ACHN (cell line): ENCODE data around the gene ATP7A.
"Not testable (repeated sequence)": the region's sequence is repeated elsewhere in the genome, so short reads cannot be mapped to it uniquely, and the experiment has no call there.

ENCODE experiments used
- DNase-seq: peaks from one replicate; pipeline ENCODE4 v3.0.0-alpha.2; 2015
- in situ Hi-C: cut with HindIII; loops from 2 replicates; pipeline ENCODE4 v1.10.0; 2017; ENCODE audit warnings: low sequenced_read_pairs, low pct_ligation_motif_present, low pct_unique_long_range_greater_than_20kb

The ATP7A gene

GRCh38 chrX:77937291-77937690, 26.8 kb downstream of the ATP7A start:
- DNase-seq, result no peak
- in situ Hi-C loops, result no loop called here

- DNase-seq, result no peak
Observed at GRCh38 chrX:77938083-77938680, 27.7 kb downstream of the ATP7A start.

GRCh38 chrX:77945031-77945430, 34.5 kb downstream of the ATP7A start:
- DNase-seq, in situ Hi-C loops: not testable (repeated sequence)

More at GRCh38 chrX:77938083-77938680, 27.7 kb downstream of the ATP7A start:
- in situ Hi-C loops, result no loop called here

GRCh38 chrX:77945910-77946545, 35.5 kb downstream of the ATP7A start:
- in situ Hi-C loops, result no loop called here
- no peak for DNase-seq

GRCh38 chrX:77946571-77946970, 36.1 kb downstream of the ATP7A start:
- no peak for DNase-seq
- in situ Hi-C loops, result no loop called here

GRCh38 chrX:77949840-77950239, 39.3 kb downstream of the ATP7A start:
- no peak for DNase-seq
- in situ Hi-C loops, result no loop called here

GRCh38 chrX:77952173-77952572, 41.7 kb downstream of the ATP7A start:
- in situ Hi-C loops, result no loop called here
- no peak for DNase-seq

- no peak for DNase-seq
- in situ Hi-C loops, result no loop called here
Observed at GRCh38 chrX:77953302-77953701, 42.8 kb downstream of the ATP7A start.

GRCh38 chrX:77953708-77954107, 43.2 kb downstream of the ATP7A start:
- DNase-seq, result no peak
- in situ Hi-C loops, result no loop called here

GRCh38 chrX:77960567-77960966, 50.1 kb downstream of the ATP7A start:
- in situ Hi-C loops, result no loop called here
- DNase-seq, result no peak

- in situ Hi-C loops, result no loop called here
- DNase-seq, result no peak
Observed at GRCh38 chrX:77961063-77961462, 50.6 kb downstream of the ATP7A start.

- in situ Hi-C loops, result no loop called here
- peak; percentile 6 for DNase-seq
Observed at GRCh38 chrX:77962068-77962902, 51.8 kb downstream of the ATP7A start.

- DNase-seq, result no peak
- in situ Hi-C loops, result no loop called here
Observed at GRCh38 chrX:77966361-77966760, 55.9 kb downstream of the ATP7A start.

- in situ Hi-C loops, result no loop called here
- no peak for DNase-seq
Observed at GRCh38 chrX:77967631-77968030, 57.1 kb downstream of the ATP7A start.

GRCh38 chrX:77969538-77969937, 59.0 kb downstream of the ATP7A start, which contains the start of gene PGAM4:
PGAM4 (minus strand) TSS chrX:77969638; CDS start chrX:77969638, 0 bp downstream.
- no peak for DNase-seq
- in situ Hi-C loops, result no loop called here

GRCh38 chrX:77975755-77976154, 65.3 kb downstream of the ATP7A start:
- no peak for DNase-seq
- in situ Hi-C loops, result no loop called here

- in situ Hi-C loops, result no loop called here
- DNase-seq, result no peak
Observed at GRCh38 chrX:77977095-77977494, 66.6 kb downstream of the ATP7A start.

GRCh38 chrX:77977518-77977917, 67.0 kb downstream of the ATP7A start:
- in situ Hi-C loops, result no loop called here

GRCh38 chrX:77979870-77980269, 69.4 kb downstream of the ATP7A start:
- in situ Hi-C loops, result no loop called here
- no peak for DNase-seq

More at GRCh38 chrX:77977518-77977917, 67.0 kb downstream of the ATP7A start:
- DNase-seq, result no peak
